NCI-H187 treated with DMSO at 0.1 percent for 48 hours (cell line): ENCODE measurements around the gene CR1L.
"Not testable (repeated sequence)": the region's sequence is repeated elsewhere in the genome, so short reads cannot be mapped to it uniquely, and the experiment has no call there.

Experiments
- DNase-seq: peaks from one replicate; lab custom pipeline; 2025; lab: John Stamatoyannopoulos, UW

CR1L gene

GRCh38 chr1:207644852-207645634, at the start of gene CR1L:
Gene CR1L, plus strand, starts transcription at chr1:207645133. Its CDS starts 101 bp downstream, at chr1:207645234.
- DNase-seq, result no peak

GRCh38 chr1:207603777-207604176, 41.2 kb upstream of the CR1L start:
- DNase-seq, result no peak

GRCh38 chr1:207605444-207606361, 39.2 kb upstream of the CR1L start:
- no peak for DNase-seq

GRCh38 chr1:207606362-207606755, 38.6 kb upstream of the CR1L start:
- DNase-seq, result no peak

- no peak for DNase-seq
These were observed 32.2 kb upstream of the CR1L start for GRCh38 chr1:207612762-207613161.

GRCh38 chr1:207619871-207620542, 24.9 kb upstream of the CR1L start:
- no peak for DNase-seq

GRCh38 chr1:207620543-207620893, 24.4 kb upstream of the CR1L start:
- no peak for DNase-seq

GRCh38 chr1:207625504-207626071, 19.3 kb upstream of the CR1L start:
- not testable (repeated sequence) for DNase-seq

- no peak for DNase-seq
These were observed 18.0 kb upstream of the CR1L start for GRCh38 chr1:207626972-207627337.

- DNase-seq, result no peak
These were observed 17.4 kb upstream of the CR1L start for GRCh38 chr1:207627496-207627895.

- DNase-seq, result no peak
These were observed 16.2 kb upstream of the CR1L start for GRCh38 chr1:207628776-207629175.

- no peak for DNase-seq
These were observed 13.8 kb upstream of the CR1L start for GRCh38 chr1:207631137-207631536.

GRCh38 chr1:207633226-207633625, 11.7 kb upstream of the CR1L start:
- DNase-seq, result no peak

GRCh38 chr1:207633699-207634289, 11.1 kb upstream of the CR1L start:
- not testable (repeated sequence) for DNase-seq

- not testable (repeated sequence) for DNase-seq
These were observed 10.6 kb upstream of the CR1L start for GRCh38 chr1:207634293-207634692.

GRCh38 chr1:207635569-207636186, 9.3 kb upstream of the CR1L start:
- DNase-seq, result not testable (repeated sequence)

- not testable (repeated sequence) for DNase-seq
These were observed 6.3 kb upstream of the CR1L start for GRCh38 chr1:207638487-207639145.

- not testable (repeated sequence) for DNase-seq
These were observed 5.6 kb upstream of the CR1L start for GRCh38 chr1:207639362-207639761.

- DNase-seq, result no peak
These were observed 624 bp upstream of the CR1L start for GRCh38 chr1:207644166-207644851.

GRCh38 chr1:207645635-207646081, 725 bp downstream of the CR1L start:
- no peak for DNase-seq
